ENCODE results near the gene TEDC2. TPM values are rescaled to one million over a fixed set of nuclear protein-coding genes. Genes with fewer than 3 reads are reported as not detected.

Gene TEDC2
- total RNA-seq, 1 experiment from 2014 or later, result 45.4 TPM

DNA sequence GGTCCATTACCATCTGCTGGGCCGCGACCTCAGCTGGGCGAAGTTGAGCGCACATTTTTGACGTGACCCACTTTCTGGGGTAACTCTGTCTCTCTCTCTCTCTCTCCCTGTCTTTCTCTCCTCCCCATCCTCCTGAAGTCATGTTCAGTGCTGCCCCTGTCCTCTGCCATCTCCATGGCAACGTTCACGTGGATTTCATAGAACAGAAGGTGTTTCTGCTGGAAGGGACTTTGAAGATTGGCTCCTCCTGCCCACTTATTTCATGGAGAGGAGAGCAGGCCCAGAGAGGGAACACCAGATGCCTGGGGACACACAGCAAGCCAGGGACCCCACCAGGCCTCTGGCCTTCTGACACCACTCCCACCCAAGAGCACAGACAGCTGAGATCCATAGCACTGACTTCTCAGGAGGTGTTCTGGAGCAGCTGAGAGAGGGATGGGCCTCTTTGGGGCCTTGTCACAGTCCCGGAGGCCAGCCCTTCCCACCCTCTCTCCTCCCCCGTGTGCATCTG, 34.8 kb upstream of the TEDC2 start:
- no peak overlapping the region for H3K27ac Mint-ChIP-seq
- Histone ChIP-seq H3K23me2 (ENCODE audit: insufficient read length, low read depth, low read length, poor library complexity, severe bottlenecking) (peaks cover 12% of the 10 kb centered on the region), H3K4me1 (ENCODE audit: insufficient read depth, low read length) (no peaks in the 10 kb centered on the region), H3K23ac (ENCODE audit: insufficient read length, low read depth, low read length) (no peak overlapping the region), H3K27me3 (ENCODE audit: insufficient read depth, low read length) (no peaks in the 10 kb centered on the region; the same call in 1 of the 2 replicates), H3K18ac (ENCODE audit: insufficient read length, low read depth, low read length) (no peak overlapping the region), H2AFZ (ENCODE audit: low read length) (no peak overlapping the region), H2BK12ac (ENCODE audit: insufficient read length, low read depth, low read length) (no peak overlapping the region), H3K4ac (ENCODE audit: low read depth, low read length) (no peak overlapping the region), H4K91ac (ENCODE audit: insufficient read length, low read depth, low read length) (no peak overlapping the region), H3K27ac (ENCODE audit: insufficient read length, low read depth, low read length) (no peak overlapping the region), H3K9me3 (ENCODE audit: control insufficient read depth, low read depth, low read length) (no peaks in the 10 kb centered on the region), H3K56ac (ENCODE audit: insufficient read length, low read depth, low read length) (no peak overlapping the region), H2BK20ac (ENCODE audit: low read depth, low read length, poor library complexity, severe bottlenecking) (no peak overlapping the region), H4K8ac (replicated peaks; ENCODE audit: insufficient read length, low read depth, low read length) (no peak overlapping the region), H2BK5ac (ENCODE audit: insufficient read length, low read length) (no peak overlapping the region), H3K79me2 (ENCODE audit: insufficient read depth, low read length) (no peaks in the 10 kb centered on the region; the same call in 1 of the 2 replicates), H2BK15ac (ENCODE audit: low read depth, low read length) (no peak overlapping the region), H3T11ph (ENCODE audit: low read length) (no peak overlapping the region), H2AK5ac (ENCODE audit: insufficient read length, low read length) (no peak overlapping the region), H3K9ac (ENCODE audit: extremely low read depth, insufficient read length, low read length) (no peak overlapping the region), H2BK120ac (ENCODE audit: low read depth, low read length, poor library complexity, severe bottlenecking) (no peak overlapping the region), H3K14ac (ENCODE audit: insufficient read depth, low read length) (no peak overlapping the region), H4K20me1 (ENCODE audit: control insufficient read depth, insufficient read depth, insufficient read length) (no peaks in the 10 kb centered on the region), H3K79me1 (ENCODE audit: insufficient read depth, low read depth, low read length, poor library complexity, severe bottlenecking) (no peaks in the 10 kb centered on the region), H3K4me2 (ENCODE audit: insufficient read depth, insufficient read length, low read length) (no peak overlapping the region), H4K5ac (ENCODE audit: insufficient read length, low read depth, low read length) (no peak overlapping the region)
- H3K27me3 Mint-ChIP-seq (ENCODE audit: low read depth), result peaks cover 19% of the 10 kb centered on the region
- no peak overlapping the region for H3K4me3 Mint-ChIP-seq
- peaks cover 2 to 3% (median 2%) of the 10 kb centered on the region in 3 experiments; a peak in 3 of 7 replicates for H3K36me3 Mint-ChIP-seq (ENCODE audit: insufficient read depth in 1 of 3, low read depth in 3 of 3)
- no CpG with 5 or more reads among the region's 9 CpGs for WGBS (ENCODE audit: extremely low coverage, insufficient read length, low lambda C conversion rate)
- H3K9me3 Mint-ChIP-seq, result no peaks in the 10 kb centered on the region
- no peak for DNase-seq
- no peak for TF ChIP-seq CTCF (conservative IDR thresholded peaks at IDR 0.05)
- peaks cover 15 to 17% of the 10 kb centered on the region in 2 experiments for H3K4me1 Mint-ChIP-seq

All from H9 (cell line).